NCI-H2227 (cell line): Measurements from ENCODE around the gene EXOC6B.

ENCODE experiments used
- DNase-seq: peaks from one replicate; lab custom pipeline; 2025; ENCODE audit not compliant: unreplicated experiment; lab: John Stamatoyannopoulos, UW

EXOC6B gene

DNA sequence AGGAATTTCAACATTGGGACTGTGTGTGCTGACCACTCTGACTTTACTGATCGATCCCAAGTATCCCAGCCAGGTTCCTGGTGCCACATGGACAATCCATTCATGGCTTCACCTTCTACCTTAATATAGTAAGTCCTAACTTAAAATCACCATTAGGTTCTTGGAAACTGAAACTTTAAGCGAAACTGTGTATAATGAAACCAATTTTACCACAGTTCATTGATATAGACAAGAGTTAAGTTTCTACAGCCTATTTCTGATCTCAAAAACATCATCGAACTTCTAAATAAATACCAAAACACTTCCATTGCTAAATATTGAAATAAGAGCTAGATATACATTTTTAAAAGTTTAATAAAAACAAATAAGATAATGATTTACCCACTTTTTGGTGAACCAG is 4.4 kb upstream of the EXOC6B start:
- DNase-seq: no peak

GRCh38 chr2:72828840-72829507 is 3.1 kb upstream of the EXOC6B start:
- no peak for DNase-seq

- no peak for DNase-seq
Observed at GRCh38 chr2:72827966-72828646, 2.3 kb upstream of the EXOC6B start.

DNA sequence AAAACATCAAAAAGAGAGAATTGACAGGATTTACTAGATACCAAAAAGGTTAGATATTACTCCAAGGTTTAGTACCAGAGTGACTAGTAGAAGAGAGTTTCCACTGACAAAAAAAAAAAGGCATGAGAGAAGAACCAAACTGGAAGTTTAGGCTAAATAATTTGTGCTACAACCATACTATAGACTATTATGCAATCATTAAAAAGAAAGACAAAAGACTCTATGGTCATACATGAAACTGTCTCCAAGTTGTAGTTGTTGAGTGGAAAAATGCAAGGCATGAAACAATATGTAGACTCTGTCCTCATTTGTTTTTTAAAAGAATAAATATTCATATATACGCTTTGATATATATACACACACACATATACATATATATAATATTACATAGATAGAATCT is 1.7 kb upstream of the EXOC6B start:
- no peak for DNase-seq

GRCh38 chr2:72826156-72826477 is 284 bp upstream of the EXOC6B start:
- no peak for DNase-seq

- DNase-seq: no peak
Observed at GRCh38 chr2:72824224-72824842, 1.5 kb downstream of the EXOC6B start.

DNA sequence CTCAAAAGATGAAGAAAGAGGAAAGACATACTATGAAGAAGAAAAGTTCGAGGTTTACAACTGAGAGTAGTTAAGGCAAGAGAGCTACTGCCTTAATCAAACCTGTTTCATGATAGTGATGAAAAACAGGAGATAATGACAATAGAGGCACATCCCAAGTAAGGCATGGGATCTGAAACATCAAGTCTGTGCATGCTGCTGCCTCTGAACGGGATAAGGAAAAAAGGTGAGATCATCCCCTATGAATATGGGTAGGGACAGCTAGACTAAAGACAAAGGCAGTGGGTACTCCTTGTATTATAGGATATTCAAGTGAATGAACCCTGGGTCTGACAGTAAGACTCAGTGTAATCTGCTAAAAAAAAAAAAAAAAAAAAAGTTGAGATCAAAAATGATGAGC is 3.0 kb downstream of the EXOC6B start:
- no peak for DNase-seq

DNA sequence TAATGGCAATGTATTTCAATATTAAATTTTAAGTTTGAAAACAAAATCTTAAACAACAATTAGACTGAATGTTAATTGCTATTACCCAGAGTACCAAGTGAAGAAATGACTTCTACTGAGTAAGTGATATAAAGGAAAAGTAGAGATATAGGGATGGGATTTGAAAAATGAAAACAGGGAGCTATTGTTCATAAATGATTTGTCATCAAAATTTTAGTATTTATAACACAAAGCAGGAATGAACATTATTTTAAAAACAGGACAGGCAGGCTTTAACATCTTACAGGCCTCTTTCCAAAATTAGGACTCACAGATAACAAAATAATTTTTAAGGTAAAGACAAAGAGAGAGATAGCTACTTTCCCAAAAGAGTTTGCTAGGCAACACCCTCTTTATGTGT is 3.9 kb downstream of the EXOC6B start:
- DNase-seq: no peak

GRCh38 chr2:72821118-72821517 is 4.7 kb downstream of the EXOC6B start:
- no peak for DNase-seq

DNA sequence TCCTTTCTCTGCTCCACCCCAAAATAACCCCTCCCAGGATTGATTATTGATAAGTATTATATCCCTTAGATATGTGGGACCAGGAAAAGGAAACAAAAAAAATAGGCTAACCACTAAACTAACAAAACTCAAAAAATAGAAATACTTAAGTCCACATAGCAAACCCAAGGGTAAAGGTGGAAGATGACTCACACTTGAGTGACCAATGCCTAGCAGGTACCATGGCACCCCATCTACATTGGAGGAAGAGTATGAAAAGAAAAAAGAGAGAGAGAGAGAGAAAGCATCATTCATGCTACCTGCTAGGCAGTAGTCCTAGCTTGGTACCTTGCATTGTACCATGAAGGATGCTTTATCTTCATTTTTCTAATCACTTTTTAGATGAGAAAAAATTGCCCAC is 6.3 kb downstream of the EXOC6B start:
- DNase-seq: no peak

GRCh38 chr2:72815655-72816278 is 10.1 kb downstream of the EXOC6B start:
- DNase-seq: no peak

DNA sequence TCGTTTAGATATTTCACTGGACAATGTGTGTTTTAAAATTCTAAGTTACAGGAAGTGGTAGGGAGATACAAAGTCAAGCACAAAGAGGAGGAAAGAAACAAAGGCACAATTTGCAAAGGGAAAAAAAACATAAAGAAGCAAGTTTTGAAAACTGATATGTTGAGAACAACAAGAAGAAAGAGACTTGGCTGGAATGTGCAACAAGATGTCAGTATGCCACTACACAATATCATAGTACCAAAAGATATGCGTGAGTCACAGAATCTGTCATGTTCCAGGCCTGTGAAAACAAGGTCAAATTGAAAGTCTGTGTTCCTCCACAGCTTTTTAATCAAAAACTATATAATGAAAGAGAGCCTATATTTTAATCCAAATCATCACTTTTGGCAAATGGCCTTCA is 12.0 kb downstream of the EXOC6B start:
- no peak for DNase-seq

GRCh38 chr2:72810165-72810564 is 15.7 kb downstream of the EXOC6B start:
- DNase-seq: no peak

DNA sequence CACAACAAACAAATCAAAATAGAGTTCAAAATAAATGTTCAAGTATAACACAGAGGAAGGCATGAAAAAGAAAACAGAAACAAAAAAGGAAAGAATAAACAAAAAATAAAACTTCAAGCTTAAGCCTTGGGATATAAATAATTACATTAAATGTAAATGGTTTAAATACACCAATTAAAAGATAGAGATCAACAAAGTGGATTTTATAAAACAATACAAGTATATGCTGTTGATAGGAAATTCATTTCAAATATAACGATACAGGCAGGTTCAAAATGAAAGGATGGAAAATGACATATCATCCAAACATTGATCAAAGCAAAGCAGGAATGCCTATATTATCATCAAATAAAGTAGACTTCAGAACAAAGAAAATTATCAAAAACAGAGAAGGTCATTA is 16.7 kb downstream of the EXOC6B start:
- no peak for DNase-seq

DNA sequence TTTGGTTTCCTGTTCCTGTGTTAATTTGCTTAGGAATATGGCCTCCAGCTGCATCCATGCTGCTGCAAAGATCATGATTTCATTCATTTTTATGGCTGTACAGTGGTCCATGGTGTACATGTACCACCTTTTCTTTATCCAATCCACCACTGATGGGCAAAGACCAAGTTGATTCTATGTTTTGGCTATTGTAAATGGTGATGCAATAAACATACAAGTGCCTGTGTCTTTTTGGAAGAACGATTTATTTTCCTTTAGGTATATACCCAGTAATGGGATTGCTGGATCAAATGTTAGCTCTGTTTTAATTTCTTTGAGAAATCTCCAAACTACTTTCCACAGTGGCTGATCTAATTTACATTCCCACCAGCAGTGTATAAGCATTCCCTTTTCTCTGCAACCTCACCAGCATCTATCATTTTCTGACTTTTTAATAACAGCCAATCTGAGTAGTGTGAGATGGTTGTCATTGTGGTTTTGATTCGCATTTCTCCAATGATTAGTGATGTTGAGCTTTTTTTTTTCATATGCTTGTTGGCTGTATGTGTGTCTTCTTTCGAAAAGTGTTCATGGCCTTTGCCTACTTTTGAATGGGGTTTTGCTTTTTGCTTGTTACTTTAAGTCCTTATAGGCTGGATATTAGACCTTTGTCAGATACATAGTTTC is 19.4 kb downstream of the EXOC6B start:
- DNase-seq: no peak

DNA sequence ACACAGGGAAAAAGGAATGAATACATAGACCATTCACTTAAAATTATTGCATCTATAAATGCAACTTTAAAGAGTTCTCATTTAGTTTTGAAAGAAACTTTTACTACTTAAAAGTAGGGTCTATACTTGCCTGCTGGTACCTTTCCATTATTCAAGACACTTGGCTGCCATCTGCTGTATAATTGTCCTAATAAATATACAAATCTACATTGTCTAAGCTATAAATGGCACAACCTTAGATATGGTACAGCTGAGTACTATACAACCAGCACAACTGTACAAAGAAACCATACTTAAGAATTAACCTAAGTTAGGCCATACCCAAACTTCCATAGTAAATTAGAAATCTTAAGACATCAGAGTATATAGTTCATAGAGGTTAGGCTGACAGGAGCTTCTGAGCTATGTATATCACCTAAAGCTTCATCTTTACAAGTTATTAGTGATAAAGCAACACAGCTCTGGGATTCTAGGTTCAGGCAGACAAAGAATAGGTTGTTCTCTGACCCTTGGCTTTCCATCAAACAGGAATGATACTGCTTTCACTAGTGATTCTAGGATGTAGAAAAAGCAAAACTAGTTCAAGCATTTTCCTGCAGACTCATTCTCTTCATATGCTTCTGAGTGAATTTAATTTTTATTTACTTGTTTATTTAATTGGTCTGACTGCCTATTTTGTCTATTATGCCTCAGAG is 22.1 kb downstream of the EXOC6B start:
- no peak for DNase-seq

- no peak for DNase-seq
Observed at GRCh38 chr2:72803151-72803550, 22.7 kb downstream of the EXOC6B start.

GRCh38 chr2:72800492-72800891 is 25.3 kb downstream of the EXOC6B start:
- DNase-seq: no peak

- no peak for DNase-seq
Observed at GRCh38 chr2:72797740-72798139, 28.1 kb downstream of the EXOC6B start.

GRCh38 chr2:72796766-72797165 is 29.1 kb downstream of the EXOC6B start:
- no peak for DNase-seq

DNA sequence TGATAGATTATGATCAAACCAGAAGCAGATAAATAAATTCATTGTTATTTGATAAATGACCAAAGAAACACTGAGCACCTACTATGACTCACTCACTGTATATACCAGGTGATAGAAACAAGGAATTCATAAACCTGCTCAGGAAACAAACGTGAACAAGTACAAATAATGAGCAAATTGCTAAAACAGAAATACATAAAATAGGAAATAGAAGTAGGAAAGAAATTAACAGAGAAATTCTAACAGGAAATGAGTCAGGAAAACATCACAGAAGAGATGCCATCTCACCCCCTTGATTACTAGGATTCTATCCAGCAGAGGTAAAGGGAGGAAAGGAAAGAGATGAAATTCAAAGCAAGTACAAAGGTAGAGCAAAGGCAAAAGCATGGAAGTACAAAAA is 31.3 kb downstream of the EXOC6B start:
- no peak for DNase-seq
